ENCODE measurements around the gene MYO9B. TPM values are rescaled to one million over a fixed set of nuclear protein-coding genes. Genes with fewer than 3 reads are reported as not detected.

The MYO9B gene
- total and polyA plus RNA-seq, 2 of the 13 experiments (the other 11 are each of a cell fraction or from before 2014, with no cell fraction given), result 18.0 to 18.3 TPM

GRCh38 chr19:17220207-17220758, 144.7 kb downstream of the MYO9B start (continued):
- no peak for TF ChIP-seq AKNA (CRISPR knock-in tag; IDR thresholded peaks at IDR 0.05; ENCODE audit: borderline replicate concordance)
- TF ChIP-seq RFX5 (IDR thresholded peaks at IDR 0.05; ENCODE audit: low read depth, low read length), result no peak
- TF ChIP-seq ZSCAN12 (CRISPR knock-in tag; IDR thresholded peaks at IDR 0.05), result no peak
- no peak for TF ChIP-seq GLMP (CRISPR knock-in tag; IDR thresholded peaks at IDR 0.05; ENCODE audit: borderline replicate concordance)
- TF ChIP-seq JDP2 (CRISPR knock-in tag; IDR thresholded peaks at IDR 0.05; ENCODE audit: borderline replicate concordance), result no peak
- TF ChIP-seq NONO (IDR thresholded peaks at IDR 0.05), result no peak
- TF ChIP-seq NONO (CRISPR knock-in tag; conservative IDR thresholded peaks at IDR 0.05), result no peak
- no peak for TF ChIP-seq NRL (CRISPR knock-in tag; IDR thresholded peaks at IDR 0.05; ENCODE audit: borderline replicate concordance)
- TF ChIP-seq ZNF577 (CRISPR knock-in tag; IDR thresholded peaks at IDR 0.05; ENCODE audit: borderline replicate concordance, low read depth), result no peak
- TF ChIP-seq HCFC1 (IDR thresholded peaks at IDR 0.05; ENCODE audit: low read depth, low read length), result no peak
- TF ChIP-seq ZNF691 (CRISPR knock-in tag; IDR thresholded peaks at IDR 0.05; ENCODE audit: borderline replicate concordance, low read depth), result peak; percentile 90
- TF ChIP-seq HIC2 (CRISPR knock-in tag; IDR thresholded peaks at IDR 0.05; ENCODE audit: low read depth), result no peak
- TF ChIP-seq BORCS8-MEF2B (CRISPR knock-in tag; IDR thresholded peaks at IDR 0.05), result 0 out of 2 replicates have a peak, but pooled peaks have one; percentile 16
- TF ChIP-seq PHF5A (CRISPR knock-in tag; IDR thresholded peaks at IDR 0.05; ENCODE audit: low read depth, unreplicated experiment), result no peak
- TF ChIP-seq MLXIP (CRISPR knock-in tag; IDR thresholded peaks at IDR 0.05; ENCODE audit: borderline replicate concordance), result no peak
- no peak for TF ChIP-seq ZNF678 (CRISPR knock-in tag; IDR thresholded peaks at IDR 0.05)
- no peak for TF ChIP-seq PAF1 (CRISPR knock-in tag; IDR thresholded peaks at IDR 0.05)
- TF ChIP-seq ZNF530 (CRISPR knock-in tag; IDR thresholded peaks at IDR 0.05; ENCODE audit: low read depth), result no peak
